GM21528 (cell line): ENCODE measurements around the gene NADK.

Experiments
- ATAC-seq: cut with Tn5 transposase; IDR thresholded peaks from one replicate; pipeline ENCODE4 v1.9.1; 2021; ENCODE audit warnings: mild to moderate bottlenecking, moderate library complexity; ENCODE audit not compliant: unreplicated experiment, low FRiP score

NADK gene

GRCh38 chr1:1768249-1768992 is 9.8 kb downstream of the NADK start:
- ATAC-seq: no peak

DNA sequence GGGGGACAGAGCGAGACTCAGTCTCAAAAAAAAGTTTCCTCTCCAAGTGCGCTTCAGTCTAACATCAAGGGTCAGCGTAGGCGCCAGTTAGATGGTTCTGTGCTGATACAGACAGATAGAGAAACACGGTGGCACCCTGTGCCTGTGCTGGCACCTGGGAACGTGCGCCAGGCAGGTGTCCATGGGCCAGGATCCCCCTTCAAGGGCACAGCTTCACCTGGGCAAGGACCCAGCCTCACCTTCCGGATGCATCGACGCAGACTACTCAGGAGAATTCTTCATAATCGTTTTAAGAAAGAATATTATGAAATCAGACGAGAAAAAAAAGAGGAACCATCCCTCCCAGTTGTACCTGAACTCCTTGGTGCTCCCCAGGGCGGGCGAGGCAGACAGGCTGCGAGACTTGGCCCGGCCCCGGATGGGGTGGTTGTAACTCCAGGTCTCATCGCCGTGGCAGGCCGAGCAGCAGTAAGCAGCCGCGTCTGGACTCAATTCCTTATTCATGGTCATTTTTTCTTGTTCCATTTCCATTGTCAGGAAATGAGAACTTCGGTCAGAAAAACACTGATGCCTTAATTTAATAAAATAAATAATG is 13.3 kb downstream of the NADK start:
- ATAC-seq: no peak

- ATAC-seq: no peak
Observed at GRCh38 chr1:1763657-1764621, 14.3 kb downstream of the NADK start.

- no peak for ATAC-seq
Observed at GRCh38 chr1:1761504-1762376, 16.5 kb downstream of the NADK start.

DNA sequence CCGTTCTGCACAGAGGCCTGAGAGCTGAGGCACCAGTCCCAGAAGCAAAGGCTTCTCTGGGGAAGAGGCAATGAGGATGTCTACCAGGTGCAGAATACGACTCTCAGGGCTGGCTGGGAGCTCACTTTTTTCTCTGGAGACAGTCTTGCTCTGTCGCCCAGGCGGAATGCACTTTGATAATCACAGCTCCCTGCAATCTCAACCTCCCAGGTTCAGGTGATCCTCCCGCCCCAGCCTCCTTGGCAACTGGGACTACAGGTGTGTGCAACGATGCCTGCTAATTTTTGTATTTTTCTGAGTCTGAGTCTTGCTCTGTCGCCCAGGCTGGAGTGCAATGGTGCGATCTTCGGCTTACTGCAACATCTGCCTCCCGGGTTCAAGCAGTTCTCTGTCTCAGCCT is 17.6 kb downstream of the NADK start:
- no peak for ATAC-seq

- no peak for ATAC-seq
Observed at GRCh38 chr1:1760345-1760650, 18.0 kb downstream of the NADK start.

DNA sequence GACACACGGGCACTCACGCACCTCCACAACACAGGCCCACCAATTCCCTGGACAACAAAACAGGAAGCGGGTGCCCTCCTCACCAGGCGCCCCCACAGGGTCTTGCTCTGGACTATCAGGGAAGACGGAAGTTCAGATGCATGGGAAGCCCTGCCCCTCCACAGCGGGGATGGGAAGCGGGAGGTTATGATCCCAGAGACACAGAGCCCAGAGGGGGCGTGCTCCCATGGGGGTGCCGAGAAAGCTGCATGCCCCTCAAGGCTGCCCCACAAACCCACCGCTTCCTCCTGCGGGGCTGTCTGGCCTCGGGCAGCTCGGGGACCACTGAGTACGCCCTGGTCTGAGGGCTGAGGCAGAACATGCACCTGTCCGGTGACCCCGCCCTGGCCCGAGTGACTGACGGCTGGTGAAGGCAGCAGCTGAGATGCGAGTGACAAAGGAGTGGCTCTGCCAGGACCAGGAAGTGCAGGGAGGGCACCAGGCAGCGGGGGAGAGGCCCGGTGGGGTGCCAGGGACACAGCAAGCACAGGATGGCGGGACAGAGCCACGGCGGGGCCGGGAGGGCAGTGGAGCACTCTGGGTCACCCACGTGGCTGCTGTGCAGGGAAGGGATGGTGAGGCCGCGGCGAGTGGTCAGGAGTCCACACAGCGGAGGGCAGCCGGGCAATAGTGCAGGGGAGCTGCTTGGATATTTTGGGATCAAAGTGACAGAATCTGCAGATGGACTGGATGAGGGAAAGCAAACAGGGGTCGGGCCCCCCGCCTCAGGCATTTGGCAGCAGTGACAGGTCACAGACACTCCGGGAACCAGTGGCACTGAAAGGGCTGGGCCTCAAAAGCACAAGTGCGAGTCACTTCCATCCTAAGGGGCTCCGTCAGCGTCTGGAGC is 18.6 kb downstream of the NADK start:
- no peak for ATAC-seq

GRCh38 chr1:1758692-1759455 is 19.4 kb downstream of the NADK start:
- no peak for ATAC-seq

- ATAC-seq: no peak
Observed at GRCh38 chr1:1758059-1758621, 20.1 kb downstream of the NADK start.

- no peak for ATAC-seq
Observed at GRCh38 chr1:1757422-1758058, 20.7 kb downstream of the NADK start.

- no peak for ATAC-seq
Observed at GRCh38 chr1:1756661-1757421, 21.4 kb downstream of the NADK start.

DNA sequence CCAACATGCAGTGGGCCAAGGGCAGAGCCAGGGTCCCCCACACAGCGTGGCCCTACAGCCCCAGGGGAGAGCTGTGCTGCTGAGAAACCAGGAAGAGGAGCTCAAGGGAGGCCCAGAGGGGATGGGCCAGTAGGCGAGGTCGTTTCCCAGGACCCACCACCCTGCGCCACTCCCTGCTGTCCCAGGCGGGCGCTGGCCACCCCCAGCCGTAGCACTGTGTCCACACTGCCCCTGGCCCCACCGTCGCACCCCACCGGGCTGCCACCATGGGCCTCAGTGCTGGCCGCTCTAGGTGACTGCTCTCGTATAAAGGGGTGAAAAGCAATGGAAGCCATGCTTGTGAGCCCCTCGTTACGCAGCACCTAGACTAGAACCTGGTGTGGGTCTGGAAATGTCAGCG is 22.4 kb downstream of the NADK start:
- no peak for ATAC-seq

- no peak for ATAC-seq
Observed at GRCh38 chr1:1755426-1755825, 22.8 kb downstream of the NADK start.

DNA sequence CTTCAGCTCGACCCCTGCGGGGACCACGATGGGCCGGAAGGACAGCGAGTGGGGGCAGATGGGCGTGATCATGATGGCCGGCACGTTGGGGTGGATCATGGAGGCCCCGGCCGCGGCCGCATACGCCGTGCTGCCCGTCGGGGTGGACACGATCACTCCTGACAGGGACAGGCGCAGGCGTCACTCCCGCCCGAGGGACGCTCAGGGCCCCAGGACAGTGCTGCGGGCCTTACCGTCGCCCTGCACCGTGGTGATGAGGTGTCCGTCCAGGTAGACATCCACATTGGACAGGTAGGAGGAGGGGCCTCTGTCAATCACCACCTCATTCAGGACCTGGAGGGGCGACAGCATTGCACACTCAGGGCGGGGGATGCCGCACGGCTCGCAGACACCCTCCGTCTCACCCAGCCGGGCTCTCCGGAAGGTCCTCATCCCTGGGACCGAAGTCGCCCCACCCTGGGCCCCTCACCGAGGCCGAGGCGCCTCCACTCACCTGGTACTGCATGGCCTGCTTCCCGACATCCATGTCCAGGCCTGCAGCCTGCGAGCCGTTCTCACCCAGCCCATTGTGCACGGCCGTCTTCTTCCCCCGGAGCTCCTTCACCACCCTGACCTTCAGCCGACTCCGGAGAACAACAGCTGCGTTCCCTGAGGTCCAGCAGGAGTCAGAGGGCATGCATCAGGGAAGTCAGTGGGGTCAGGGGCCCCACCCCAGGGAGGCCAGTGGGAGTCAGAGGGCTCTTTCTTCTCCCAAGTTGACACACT is 24.0 kb downstream of the NADK start:
- no peak for ATAC-seq

DNA sequence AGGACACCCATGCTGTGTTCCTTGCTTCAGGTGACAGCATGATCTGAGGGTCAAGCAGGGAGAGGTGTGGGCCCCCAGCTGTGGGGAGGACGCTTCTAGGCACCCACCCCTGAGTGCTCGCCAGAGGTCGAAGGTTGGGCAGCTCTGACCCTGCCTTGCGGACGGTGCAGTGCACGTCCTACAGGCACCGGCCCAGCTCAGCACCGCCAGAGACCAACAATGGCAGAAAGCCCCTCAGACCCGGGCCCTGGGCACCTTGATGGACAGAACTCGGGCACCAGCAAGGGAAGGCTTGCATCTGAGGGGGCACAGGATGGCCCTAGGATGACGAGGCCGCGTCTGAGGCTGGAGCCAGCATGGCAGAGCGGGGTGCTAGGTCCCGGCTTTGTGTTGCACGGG is 24.7 kb downstream of the NADK start:
- ATAC-seq: no peak
